Activated naive CD4-positive, alpha-beta T cell treated with Interleukin-2 at 50 U/mL for 16 hours (primary cell): Measurements from ENCODE around the gene LEKR1.
"Not testable (repeated sequence)": the region's sequence is repeated elsewhere in the genome, so short reads cannot be mapped to it uniquely, and the experiment has no call there.

Experiments used
- DNase-seq: peaks from one replicate; pipeline ENCODE4 v3.0.0-alpha.2; 2020

LEKR1 gene

GRCh38 chr3:156826144-156826895, at the start of gene LEKR1:
LEKR1 (plus strand) TSS chr3:156826353; CDS start chr3:156829330, 2,977 bp downstream.
- peak; percentile 71 for DNase-seq

GRCh38 chr3:156776871-156777270, 49.3 kb upstream of the LEKR1 start:
- DNase-seq: no peak

- no peak for DNase-seq
Observed at GRCh38 chr3:156781310-156782230, 44.6 kb upstream of the LEKR1 start.

- DNase-seq: no peak
Observed at GRCh38 chr3:156782319-156782718, 43.8 kb upstream of the LEKR1 start.

GRCh38 chr3:156782921-156783320, 43.2 kb upstream of the LEKR1 start:
- DNase-seq: no peak

- DNase-seq: no peak
Observed at GRCh38 chr3:156787001-156787400, 39.2 kb upstream of the LEKR1 start.

- DNase-seq: peak; percentile 29
Observed at GRCh38 chr3:156787926-156788663, 38.1 kb upstream of the LEKR1 start.

- no peak for DNase-seq
Observed at GRCh38 chr3:156788846-156789245, 37.3 kb upstream of the LEKR1 start.

- DNase-seq: no peak
Observed at GRCh38 chr3:156790156-156790555, 36.0 kb upstream of the LEKR1 start.

- no peak for DNase-seq
Observed at GRCh38 chr3:156792114-156792513, 34.0 kb upstream of the LEKR1 start.

- no peak for DNase-seq
Observed at GRCh38 chr3:156792536-156792935, 33.6 kb upstream of the LEKR1 start.

- no peak for DNase-seq
Observed at GRCh38 chr3:156792945-156793344, 33.2 kb upstream of the LEKR1 start.

- no peak for DNase-seq
Observed at GRCh38 chr3:156793400-156793799, 32.8 kb upstream of the LEKR1 start.

- no peak for DNase-seq
Observed at GRCh38 chr3:156793851-156794250, 32.3 kb upstream of the LEKR1 start.

- no peak for DNase-seq
Observed at GRCh38 chr3:156795890-156796481, 30.2 kb upstream of the LEKR1 start.

GRCh38 chr3:156797368-156797767, 28.8 kb upstream of the LEKR1 start:
- DNase-seq: no peak

GRCh38 chr3:156800287-156800686, 25.9 kb upstream of the LEKR1 start:
- not testable (repeated sequence) for DNase-seq

GRCh38 chr3:156801746-156802145, 24.4 kb upstream of the LEKR1 start:
- DNase-seq: no peak

- no peak for DNase-seq
Observed at GRCh38 chr3:156802821-156803606, 23.1 kb upstream of the LEKR1 start.

- DNase-seq: no peak
Observed at GRCh38 chr3:156803952-156804741, 22.0 kb upstream of the LEKR1 start.

GRCh38 chr3:156806698-156807097, 19.5 kb upstream of the LEKR1 start:
- DNase-seq: no peak
